ENCODE data around the gene SPRYD3.

SPRYD3 gene

GRCh38 chr12:53055471-53056266 lies 23.5 kb downstream of the SPRYD3 start:
- TF ChIP-seq EZH2phosphoT487 (conservative IDR thresholded peaks at IDR 0.05; ENCODE audit: low read length) (no peak), CTCF (IDR thresholded peaks at IDR 0.05; ENCODE audit: insufficient read depth, low read length, poor library complexity, severe bottlenecking) (no peak)
- Histone ChIP-seq H3K4me3 (ENCODE audit: insufficient read depth, low read length, poor library complexity, severe bottlenecking) (no peak overlapping the region), H3K36me3 (ENCODE audit: low read length) (no peaks in the 10 kb centered on the region), H3K9me2 (replicated peaks; ENCODE audit: insufficient read depth, low read length) (no peaks in the 10 kb centered on the region), H4K20me1 (ENCODE audit: low read depth, low read length) (no peaks in the 10 kb centered on the region), H3K9ac (ENCODE audit: low read length) (no peak overlapping the region), H3K27ac (ENCODE audit: low read depth, low read length) (no peak overlapping the region), H3K9me3 (ENCODE audit: insufficient read depth, low read length) (no peaks in the 10 kb centered on the region), H3F3A (ENCODE audit: insufficient read depth) (peaks cover 6% of the 10 kb centered on the region), H2AFZ (ENCODE audit: low read depth, low read length, severe bottlenecking) (no peak overlapping the region), H3K4me2 (ENCODE audit: low read depth, low read length, poor library complexity, severe bottlenecking) (no peak overlapping the region), H3K79me2 (ENCODE audit: insufficient read depth, low read length) (no peaks in the 10 kb centered on the region), H3K27me3 (ENCODE audit: low read length) (no peaks in the 10 kb centered on the region)

DNA sequence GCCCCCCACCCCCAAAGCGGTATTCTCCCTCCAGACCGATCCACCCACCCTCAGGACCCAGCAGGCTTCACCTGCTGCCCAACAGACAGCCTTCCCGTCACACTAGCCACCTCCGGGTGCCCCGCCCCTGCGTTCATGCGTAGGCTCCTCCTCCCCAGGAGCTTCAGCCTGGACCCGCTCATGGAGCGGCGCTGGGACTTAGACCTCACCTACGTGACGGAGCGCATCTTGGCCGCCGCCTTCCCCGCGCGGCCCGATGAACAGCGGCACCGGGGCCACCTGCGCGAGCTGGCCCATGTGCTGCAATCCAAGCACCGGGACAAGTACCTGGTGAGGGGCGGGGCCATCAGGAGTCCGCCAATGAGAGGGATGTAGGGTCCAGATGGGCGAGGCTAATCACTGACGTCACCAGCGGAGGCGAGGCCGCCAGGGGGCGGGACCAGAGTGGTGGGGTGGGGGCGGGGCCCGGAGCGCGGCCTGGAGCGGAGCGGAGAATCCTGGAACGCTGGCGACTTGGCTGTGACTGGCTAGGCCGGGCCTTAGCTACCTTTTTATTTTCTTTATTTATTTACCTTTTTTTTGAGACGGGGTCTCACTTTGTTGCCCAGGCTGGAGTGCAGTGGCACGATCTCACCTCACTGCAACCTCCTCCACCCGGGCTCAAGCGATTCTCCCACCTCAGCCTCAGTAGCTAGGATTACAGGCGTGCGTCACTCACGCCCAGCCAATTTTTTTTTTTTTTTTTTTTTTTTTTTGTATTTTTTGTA lies 24.9 kb downstream of the SPRYD3 start:
- H3K36me3 ChIP-seq (ENCODE audit: low read length): no peaks in the 10 kb centered on the region
- TF ChIP-seq EZH2phosphoT487 (conservative IDR thresholded peaks at IDR 0.05; ENCODE audit: low read length): no peak
- peak overlapping the region; percentile 93 for H3K4me3 ChIP-seq (ENCODE audit: insufficient read depth, low read length, poor library complexity, severe bottlenecking)
- no peaks in the 10 kb centered on the region for H4K20me1 ChIP-seq (ENCODE audit: low read depth, low read length)
- H3K9me3 ChIP-seq (ENCODE audit: insufficient read depth, low read length): no peaks in the 10 kb centered on the region
- H3K27me3 ChIP-seq (ENCODE audit: low read length): no peaks in the 10 kb centered on the region
- H3K9ac ChIP-seq (ENCODE audit: low read length): peak overlapping the region; percentile 58
- H2AFZ ChIP-seq (ENCODE audit: low read depth, low read length, severe bottlenecking): peak overlapping the region; percentile 82
- peaks cover 6% of the 10 kb centered on the region for H3F3A ChIP-seq (ENCODE audit: insufficient read depth)
- peak overlapping the region; percentile 60 for H3K4me2 ChIP-seq (ENCODE audit: low read depth, low read length, poor library complexity, severe bottlenecking)
- no peaks in the 10 kb centered on the region for H3K9me2 ChIP-seq (replicated peaks; ENCODE audit: insufficient read depth, low read length)
- H3K79me2 ChIP-seq (ENCODE audit: insufficient read depth, low read length): no peaks in the 10 kb centered on the region
- H3K27ac ChIP-seq (ENCODE audit: low read depth, low read length): peak overlapping the region; percentile 12; the same call in 1 of the 2 replicates

DNA sequence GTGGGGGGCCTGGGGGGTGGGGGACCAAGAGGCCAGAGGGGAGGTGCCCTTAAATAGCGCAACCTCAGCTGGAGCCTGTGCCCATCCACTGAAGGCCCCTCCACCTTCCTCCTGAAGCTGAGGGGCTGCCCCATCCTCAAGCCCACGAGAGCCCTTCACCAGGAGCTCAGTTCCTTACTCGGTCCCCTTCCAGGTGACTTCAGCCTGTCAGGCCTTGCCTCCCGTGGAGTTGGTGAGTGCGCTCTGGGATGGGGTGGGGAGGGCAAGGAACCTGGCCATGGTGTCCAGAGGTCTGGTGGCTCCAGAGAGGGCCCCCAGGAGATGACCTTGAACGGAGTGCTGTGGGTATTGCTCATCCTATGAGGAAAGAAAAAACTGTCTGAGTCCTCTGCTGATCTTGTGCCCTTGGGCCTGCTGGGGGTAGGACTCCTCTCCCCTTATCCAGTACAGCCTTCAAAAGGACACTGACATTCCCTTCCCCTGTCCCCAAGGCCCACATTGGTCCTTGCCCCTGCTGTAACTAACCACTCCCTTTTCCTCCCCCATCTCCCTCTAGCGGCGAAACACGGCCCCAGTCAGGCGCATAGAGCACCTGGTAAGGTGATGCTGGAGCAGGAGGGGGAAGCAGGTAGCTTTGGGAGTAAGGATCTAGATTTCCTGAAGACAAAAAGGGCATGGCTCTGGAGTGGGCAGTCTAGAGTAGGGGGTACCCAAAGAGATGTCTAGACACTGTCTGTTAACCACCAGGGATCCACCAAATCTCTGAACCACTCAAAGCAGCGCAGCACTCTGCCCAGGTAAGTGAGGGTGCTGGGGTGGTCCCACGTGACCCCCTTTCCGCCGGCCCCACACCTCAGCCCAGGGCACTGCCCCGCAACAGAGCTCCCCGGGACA lies 25.7 kb downstream of the SPRYD3 start:
- peak overlapping the region; percentile 12; the same call in 1 of the 2 replicates for H3K27ac ChIP-seq (ENCODE audit: low read depth, low read length)
- H3K36me3 ChIP-seq (ENCODE audit: low read length): no peaks in the 10 kb centered on the region
- H3K9me3 ChIP-seq (ENCODE audit: insufficient read depth, low read length): no peaks in the 10 kb centered on the region
- H3K79me2 ChIP-seq (ENCODE audit: insufficient read depth, low read length): no peaks in the 10 kb centered on the region
- H3K27me3 ChIP-seq (ENCODE audit: low read length): no peaks in the 10 kb centered on the region
- H3K9me2 ChIP-seq (replicated peaks; ENCODE audit: insufficient read depth, low read length): no peaks in the 10 kb centered on the region
- no peaks in the 10 kb centered on the region for H4K20me1 ChIP-seq (ENCODE audit: low read depth, low read length)
- H3K4me2 ChIP-seq (ENCODE audit: low read depth, low read length, poor library complexity, severe bottlenecking): peak overlapping the region; percentile 60
- H2AFZ ChIP-seq (ENCODE audit: low read depth, low read length, severe bottlenecking): peak overlapping the region; percentile 82
- TF ChIP-seq CTCF (IDR thresholded peaks at IDR 0.05; ENCODE audit: insufficient read depth, low read length, poor library complexity, severe bottlenecking) (peak; percentile 78), EZH2phosphoT487 (conservative IDR thresholded peaks at IDR 0.05; ENCODE audit: low read length) (no peak)
- peaks cover 6% of the 10 kb centered on the region for H3F3A ChIP-seq (ENCODE audit: insufficient read depth)
- peak overlapping the region; percentile 58 for H3K9ac ChIP-seq (ENCODE audit: low read length)
- peak overlapping the region; percentile 93 for H3K4me3 ChIP-seq (ENCODE audit: insufficient read depth, low read length, poor library complexity, severe bottlenecking)
